ENCODE results near the gene ISOC1.

- TF ChIP-seq CTCF (IDR thresholded peaks at IDR 0.05) (no peak), REST (IDR thresholded peaks at IDR 0.05; ENCODE audit: insufficient read depth in 1 of 2, low read depth in 2 of 2, low read length in 1 of 2) (no peak), POLR2AphosphoS5 (IDR thresholded peaks at IDR 0.05; ENCODE audit: low read depth, low read length) (no peak), SIN3A (IDR thresholded peaks at IDR 0.05; ENCODE audit: borderline replicate concordance, insufficient read depth, low read depth, low read length) (no peak)
Measured at GRCh38 chr5:129110742-129111141, 16.2 kb downstream of the ISOC1 start.
